ENCODE results near the gene EARS2.
"Not testable (repeated sequence)": the region's sequence is repeated elsewhere in the genome, so short reads cannot be mapped to it uniquely, and the experiment has no call there.

The EARS2 gene

DNA sequence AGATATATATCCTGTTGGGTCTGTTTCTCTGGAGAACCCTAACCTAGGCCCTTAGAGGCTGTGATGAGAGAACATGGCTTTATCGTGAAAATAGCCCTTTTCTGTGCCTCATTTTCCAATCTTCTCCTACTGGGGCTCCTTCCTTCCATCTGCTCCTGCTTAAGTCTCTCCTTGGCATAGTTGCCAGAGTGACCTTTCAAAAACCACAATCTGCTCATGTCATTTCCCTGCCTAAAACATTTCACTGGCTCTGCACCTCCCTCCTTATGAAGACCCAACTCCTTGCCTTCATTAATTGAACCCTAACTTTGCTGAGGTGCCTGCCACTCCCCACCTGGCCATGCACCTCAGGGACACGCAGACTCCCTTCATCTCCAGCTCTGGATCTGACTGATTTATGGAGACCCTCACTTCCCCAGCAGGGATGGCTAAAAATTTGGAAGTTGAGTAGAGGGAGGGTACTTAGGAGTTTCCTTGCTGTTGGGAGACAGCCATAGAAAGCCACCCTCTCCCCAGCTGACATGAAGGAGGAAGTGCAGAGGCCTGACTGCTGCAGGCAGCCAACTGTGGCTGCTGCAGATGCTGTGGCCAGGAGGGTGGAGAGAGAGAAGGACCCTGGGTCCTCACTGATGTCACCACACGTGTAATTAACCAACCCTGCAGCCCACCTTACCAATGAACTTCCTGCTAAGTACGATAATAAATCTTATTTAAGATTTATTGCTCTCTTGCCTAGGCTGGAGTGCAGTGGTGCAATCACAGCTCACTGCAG lies 40.6 kb downstream of the EARS2 start:
- Histone ChIP-seq H3K36me3 (ENCODE audit: control insufficient read depth, insufficient read depth, low read length) (no peaks in the 10 kb centered on the region), H3K27ac (ENCODE audit: insufficient read depth, low read depth, low read length, poor library complexity, severe bottlenecking) (no peak overlapping the region), H3K9me3 (ENCODE audit: control insufficient read depth, low read length) (no peaks in the 10 kb centered on the region), H3K4me3 (ENCODE audit: insufficient read depth, low read depth, low read length) (no peak overlapping the region), H3K4me1 (ENCODE audit: control insufficient read depth, insufficient read depth, low read length) (no peaks in the 10 kb centered on the region), H3K27me3 (ENCODE audit: control insufficient read depth, insufficient read depth, low read length, poor library complexity, severe bottlenecking) (no peaks in the 10 kb centered on the region)
- WGBS, 2 experiments: 89 to 94% methylated on average over 4 of the region's 4 CpGs

DNA sequence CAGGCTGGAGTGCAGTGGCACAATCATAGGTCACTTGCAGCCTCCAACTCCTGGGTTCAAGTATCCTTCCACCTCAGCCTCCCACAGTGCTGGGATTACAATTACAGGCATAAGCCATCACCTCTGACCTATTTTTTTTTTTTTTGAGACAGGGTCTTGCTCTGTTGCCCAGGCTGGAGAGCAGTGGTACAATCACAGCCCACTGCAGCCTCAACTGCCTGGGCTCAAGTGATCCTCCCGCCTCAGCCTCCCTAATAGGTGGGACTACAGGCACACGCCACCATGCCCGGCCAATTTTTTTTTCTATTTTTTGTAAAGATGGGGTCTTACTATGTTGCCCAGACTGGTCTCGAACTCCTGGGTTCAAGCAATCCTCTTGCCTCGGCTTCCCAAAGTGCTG lies 41.3 kb downstream of the EARS2 start:
- Histone ChIP-seq H3K4me1 (ENCODE audit: control insufficient read depth, insufficient read depth, low read length) (no peaks in the 10 kb centered on the region), H3K36me3 (ENCODE audit: control insufficient read depth, insufficient read depth, low read length) (no peaks in the 10 kb centered on the region), H3K9me3 (ENCODE audit: control insufficient read depth, low read length) (no peaks in the 10 kb centered on the region), H3K4me3 (ENCODE audit: insufficient read depth, low read depth, low read length) (no peak overlapping the region), H3K27me3 (ENCODE audit: control insufficient read depth, insufficient read depth, low read length, poor library complexity, severe bottlenecking) (no peaks in the 10 kb centered on the region), H3K27ac (ENCODE audit: insufficient read depth, low read depth, low read length, poor library complexity, severe bottlenecking) (no peak overlapping the region)
- WGBS, 2 experiments: 91 to 95% methylated on average over 5 of the region's 5 CpGs

DNA sequence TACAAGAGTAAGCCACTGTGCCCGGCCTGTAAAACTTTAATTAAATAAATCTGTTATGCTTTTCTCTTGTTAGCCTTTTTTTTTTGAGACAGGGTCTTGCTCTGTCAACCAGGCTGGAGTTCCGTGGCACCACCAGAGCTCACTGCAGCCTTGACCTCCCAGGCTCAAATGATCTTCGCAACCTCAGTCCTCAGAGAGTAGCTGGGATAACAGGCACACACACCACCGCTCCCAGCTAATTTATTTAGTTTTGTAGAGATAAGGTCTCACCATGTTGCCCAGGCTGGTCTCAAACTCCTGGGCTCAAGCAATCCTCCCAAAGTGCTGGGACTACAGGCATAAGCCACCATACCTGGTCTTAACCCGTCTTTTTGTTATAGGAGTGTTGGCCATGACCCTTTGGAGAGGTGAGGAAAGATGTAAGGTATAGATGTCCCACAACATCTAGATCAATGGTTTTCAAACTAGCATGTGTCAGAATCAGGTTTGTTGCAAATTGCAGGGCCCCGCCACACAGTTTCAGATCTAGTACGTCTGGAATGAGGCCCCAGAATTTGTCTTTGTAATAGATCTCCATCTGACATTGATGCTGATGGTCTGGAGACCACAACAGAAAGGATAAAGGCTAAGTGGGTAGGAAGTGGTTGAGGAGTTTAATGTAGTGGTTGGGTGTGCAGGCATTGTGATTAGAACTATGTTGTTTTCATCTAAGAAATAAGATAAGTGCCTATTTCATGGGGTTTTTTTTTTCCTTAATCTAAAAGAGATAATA lies 42.6 kb downstream of the EARS2 start:
- Histone ChIP-seq H3K4me1 (ENCODE audit: control insufficient read depth, insufficient read depth, low read length) (no peaks in the 10 kb centered on the region), H3K4me3 (ENCODE audit: insufficient read depth, low read depth, low read length) (no peak overlapping the region), H3K9me3 (ENCODE audit: control insufficient read depth, low read length) (no peaks in the 10 kb centered on the region), H3K27me3 (ENCODE audit: control insufficient read depth, insufficient read depth, low read length, poor library complexity, severe bottlenecking) (no peaks in the 10 kb centered on the region), H3K36me3 (ENCODE audit: control insufficient read depth, insufficient read depth, low read length) (no peaks in the 10 kb centered on the region), H3K27ac (ENCODE audit: insufficient read depth, low read depth, low read length, poor library complexity, severe bottlenecking) (no peak overlapping the region)
- WGBS, 2 experiments: 92 to 94% methylated on average over 7 of the region's 7 CpGs

DNA sequence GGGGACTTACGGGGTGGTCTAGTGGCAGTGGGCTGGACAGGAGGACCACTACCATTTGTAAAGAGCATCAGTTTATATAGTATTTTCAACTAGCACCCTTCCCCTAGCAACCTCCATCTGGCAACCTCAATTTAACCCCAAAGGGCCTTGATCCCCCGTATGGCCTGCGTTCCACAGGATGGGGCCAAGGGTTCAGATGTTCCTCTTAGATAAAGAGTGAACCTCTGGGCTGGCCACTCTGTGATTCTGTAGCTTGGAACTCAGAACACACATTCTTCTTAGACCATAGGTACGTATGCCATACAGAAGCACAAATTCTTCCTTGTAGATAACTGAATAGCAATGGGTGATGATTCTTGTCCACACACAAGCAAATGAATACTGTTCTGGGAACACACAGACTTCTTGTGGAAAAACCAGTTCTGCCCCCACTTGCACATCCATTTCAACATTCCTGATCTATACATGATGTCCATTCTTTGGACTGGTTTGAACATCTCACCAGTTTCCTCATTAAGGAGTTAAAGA lies 44.9 kb downstream of the EARS2 start:
- no peaks in the 10 kb centered on the region for H3K27me3 ChIP-seq (ENCODE audit: control insufficient read depth, insufficient read depth, low read length, poor library complexity, severe bottlenecking)
- no peaks in the 10 kb centered on the region for H3K9me3 ChIP-seq (ENCODE audit: control insufficient read depth, low read length)
- peaks cover 7% of the 10 kb centered on the region for H3K4me1 ChIP-seq (ENCODE audit: control insufficient read depth, insufficient read depth, low read length)
- 93 to 98% methylated on average over 4 of the region's 4 CpGs for WGBS, 2 experiments
- no peak overlapping the region for H3K27ac ChIP-seq (ENCODE audit: insufficient read depth, low read depth, low read length, poor library complexity, severe bottlenecking)
- H3K36me3 ChIP-seq (ENCODE audit: control insufficient read depth, insufficient read depth, low read length): no peaks in the 10 kb centered on the region
- H3K4me3 ChIP-seq (ENCODE audit: insufficient read depth, low read depth, low read length): no peak overlapping the region

DNA sequence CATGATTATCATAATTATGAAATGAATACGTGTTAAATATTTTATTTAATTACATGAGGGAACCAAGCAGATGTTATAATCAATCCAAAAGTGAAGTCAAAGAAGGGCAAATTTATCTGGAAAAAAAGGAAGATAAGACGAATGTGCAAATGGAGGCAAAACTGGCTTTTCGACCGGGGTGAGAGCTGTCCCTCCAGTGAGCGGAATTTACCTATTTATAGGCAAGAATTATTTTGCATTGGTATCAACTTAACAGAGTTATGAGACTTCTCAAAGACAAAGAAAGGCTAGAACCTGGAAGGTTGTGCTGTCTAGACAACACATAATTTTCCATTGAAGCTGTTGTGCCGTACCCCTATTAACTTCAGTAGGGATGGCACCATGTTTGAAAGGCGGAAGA lies 45.4 kb downstream of the EARS2 start:
- no peak overlapping the region for H3K27ac ChIP-seq (ENCODE audit: insufficient read depth, low read depth, low read length, poor library complexity, severe bottlenecking)
- H3K27me3 ChIP-seq (ENCODE audit: control insufficient read depth, insufficient read depth, low read length, poor library complexity, severe bottlenecking): no peaks in the 10 kb centered on the region

DNA sequence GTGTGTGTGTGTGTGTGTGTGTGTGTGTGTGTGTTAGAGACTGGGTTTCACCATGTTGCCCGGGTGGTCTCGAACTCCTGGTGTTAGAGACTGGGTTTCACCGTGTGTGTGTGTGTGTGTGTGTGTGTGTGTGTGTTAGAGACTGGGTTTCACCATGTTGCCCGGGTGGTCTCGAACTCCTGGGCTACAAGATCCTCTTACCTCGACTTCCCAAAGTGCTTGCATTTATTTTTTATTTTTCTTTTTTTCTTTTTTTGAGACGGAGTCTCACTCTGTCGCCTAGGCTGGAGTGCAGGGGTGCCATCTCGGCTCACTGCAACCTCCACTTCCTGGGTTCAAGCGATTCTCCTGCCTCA lies 46.3 kb downstream of the EARS2 start:
- not testable (repeated sequence) for H3K9me3 ChIP-seq (ENCODE audit: control insufficient read depth, low read length); H3K36me3 ChIP-seq (ENCODE audit: control insufficient read depth, insufficient read depth, low read length); H3K27ac ChIP-seq (ENCODE audit: insufficient read depth, low read depth, low read length, poor library complexity, severe bottlenecking); H3K27me3 ChIP-seq (ENCODE audit: control insufficient read depth, insufficient read depth, low read length, poor library complexity, severe bottlenecking)
- Histone ChIP-seq H3K4me3 (ENCODE audit: insufficient read depth, low read depth, low read length) (peak overlapping the region; percentile 77), H3K4me1 (ENCODE audit: control insufficient read depth, insufficient read depth, low read length) (peaks cover 17% of the 10 kb centered on the region)
- WGBS, 2 experiments: 84 to 86% methylated on average over 10 of the region's 10 CpGs

More for the DNA sequence above, 45.4 kb downstream of the EARS2 start:
- Histone ChIP-seq H3K9me3 (ENCODE audit: control insufficient read depth, low read length) (no peaks in the 10 kb centered on the region), H3K4me3 (ENCODE audit: insufficient read depth, low read depth, low read length) (no peak overlapping the region), H3K4me1 (ENCODE audit: control insufficient read depth, insufficient read depth, low read length) (peaks cover 9% of the 10 kb centered on the region), H3K36me3 (ENCODE audit: control insufficient read depth, insufficient read depth, low read length) (no peaks in the 10 kb centered on the region)
- 94 to 96% methylated on average over 6 to 7 of the region's 7 CpGs for WGBS, 2 experiments

DNA sequence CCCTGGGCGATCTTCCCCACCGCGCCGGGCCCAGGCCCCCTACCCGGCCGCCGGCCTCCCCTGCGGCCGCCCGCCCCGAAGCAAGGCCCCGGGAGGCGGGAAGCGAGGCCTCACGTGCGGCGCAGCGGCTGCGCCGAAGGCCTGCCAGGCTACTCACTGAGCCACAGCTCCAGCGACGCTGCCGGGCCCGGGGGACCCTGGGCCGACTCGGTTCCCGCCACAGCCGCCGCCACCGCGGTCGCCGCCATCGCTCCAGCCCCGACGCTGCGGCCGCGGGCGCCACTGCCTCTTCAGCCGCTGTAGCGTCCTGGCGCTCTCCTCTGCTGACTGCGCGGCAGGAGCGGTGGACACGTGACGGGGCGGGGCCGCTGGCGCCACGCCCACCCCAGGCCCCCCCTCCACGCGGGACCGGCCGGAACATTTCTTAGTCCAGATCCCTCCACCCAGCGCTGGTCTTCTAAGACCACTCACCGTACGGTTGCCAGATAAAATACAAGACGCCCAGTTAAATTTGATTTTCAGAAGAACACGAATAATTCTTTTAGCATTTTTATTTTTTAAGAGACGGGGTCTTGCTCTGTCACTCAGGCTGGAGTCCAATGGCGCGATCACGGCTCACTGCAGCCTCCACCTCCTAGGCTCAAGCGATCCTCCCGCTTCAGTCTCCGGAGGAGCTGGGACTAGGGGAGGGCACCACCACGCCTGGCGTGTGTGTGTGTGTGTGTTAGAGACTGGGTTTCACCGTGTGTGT lies 46.8 kb downstream of the EARS2 start, which contains the start of gene GGA2:
TSS of gene GGA2 (minus strand) at position 331 of the 751 bp plus-strand sequence. CDS start at position 248, 83 bp downstream.
- WGBS, 2 experiments: 6 to 7% methylated on average over 71 of the region's 71 CpGs
- H3K4me3 ChIP-seq (ENCODE audit: insufficient read depth, low read depth, low read length): peak within 1 kb of the TSS; percentile 77
- H3K27me3 ChIP-seq (ENCODE audit: control insufficient read depth, insufficient read depth, low read length, poor library complexity, severe bottlenecking): no peaks in the 10 kb centered on the region
- peak within 1 kb of the TSS; percentile 77 for H3K27ac ChIP-seq (ENCODE audit: insufficient read depth, low read depth, low read length, poor library complexity, severe bottlenecking)
- no peaks in the 10 kb centered on the region for H3K36me3 ChIP-seq (ENCODE audit: control insufficient read depth, insufficient read depth, low read length)
- H3K9me3 ChIP-seq (ENCODE audit: control insufficient read depth, low read length): no peaks in the 10 kb centered on the region
- peaks cover 20% of the 10 kb centered on the region for H3K4me1 ChIP-seq (ENCODE audit: control insufficient read depth, insufficient read depth, low read length)

DNA sequence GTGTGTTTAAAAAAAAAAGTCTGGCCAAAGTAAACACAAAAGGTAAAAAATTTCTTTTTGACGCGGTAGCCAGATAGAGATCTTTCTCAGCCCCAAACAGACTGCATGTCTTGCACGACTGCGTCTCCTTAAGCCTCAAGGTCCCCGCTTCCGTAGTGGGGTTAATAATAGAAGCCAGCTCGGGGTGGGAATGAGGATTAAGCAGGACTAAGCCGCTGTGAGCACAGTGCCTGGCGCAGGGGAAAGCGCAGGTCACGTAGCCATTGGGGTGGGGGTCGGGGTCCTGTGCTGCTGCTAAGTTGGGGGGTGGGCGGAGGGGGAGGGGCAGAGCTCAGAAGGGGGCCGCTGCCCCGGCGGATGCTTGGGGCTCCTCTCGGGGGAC lies 47.4 kb downstream of the EARS2 start:
- peak overlapping the region; percentile 77 for H3K4me3 ChIP-seq (ENCODE audit: insufficient read depth, low read depth, low read length)
- H3K27me3 ChIP-seq (ENCODE audit: control insufficient read depth, insufficient read depth, low read length, poor library complexity, severe bottlenecking): no peaks in the 10 kb centered on the region
- H3K4me1 ChIP-seq (ENCODE audit: control insufficient read depth, insufficient read depth, low read length): peaks cover 25% of the 10 kb centered on the region
- no peaks in the 10 kb centered on the region for H3K9me3 ChIP-seq (ENCODE audit: control insufficient read depth, low read length)
- no peaks in the 10 kb centered on the region for H3K36me3 ChIP-seq (ENCODE audit: control insufficient read depth, insufficient read depth, low read length)
- peak overlapping the region; percentile 77 for H3K27ac ChIP-seq (ENCODE audit: insufficient read depth, low read depth, low read length, poor library complexity, severe bottlenecking)
- 1 to 2% methylated on average over 13 to 17 of the region's 17 CpGs for WGBS, 2 experiments

DNA sequence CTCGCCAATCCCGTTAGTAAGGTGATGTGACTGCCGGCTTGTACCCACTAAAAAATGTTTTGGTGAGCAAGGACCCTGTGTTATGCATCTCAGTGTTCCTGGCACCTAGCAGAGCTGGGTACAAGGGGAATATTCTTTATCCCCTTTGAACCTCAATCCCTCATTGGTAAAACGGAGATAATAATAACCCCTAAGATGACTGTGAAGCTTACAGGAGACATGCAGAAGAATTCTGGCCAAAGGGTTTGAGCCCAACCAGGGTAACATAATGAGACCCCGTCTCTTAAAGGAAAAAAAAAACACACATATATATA lies 47.8 kb downstream of the EARS2 start:
- no peaks in the 10 kb centered on the region for H3K27me3 ChIP-seq (ENCODE audit: control insufficient read depth, insufficient read depth, low read length, poor library complexity, severe bottlenecking)
- H3K9me3 ChIP-seq (ENCODE audit: control insufficient read depth, low read length): no peaks in the 10 kb centered on the region
- peaks cover 29% of the 10 kb centered on the region for H3K4me1 ChIP-seq (ENCODE audit: control insufficient read depth, insufficient read depth, low read length)
- peak overlapping the region; percentile 73 for H3K27ac ChIP-seq (ENCODE audit: insufficient read depth, low read depth, low read length, poor library complexity, severe bottlenecking)
- H3K36me3 ChIP-seq (ENCODE audit: control insufficient read depth, insufficient read depth, low read length): no peaks in the 10 kb centered on the region
- H3K4me3 ChIP-seq (ENCODE audit: insufficient read depth, low read depth, low read length): peak overlapping the region; percentile 77
- 0 to 3% methylated on average over 4 of the region's 5 CpGs for WGBS, 2 experiments

Measured in ectodermal cell (in vitro differentiated cells).